SK-N-SH (cell line): Measurements from ENCODE around the gene TRA2B. TPM values are rescaled to one million over a fixed set of nuclear protein-coding genes. Genes with fewer than 3 reads are reported as not detected.

ENCODE experiments used
- CTCF ChIA-PET: fragments of 300-600, 350-600 bp; formaldehyde crosslinking; extraction: SDS; loops from one replicate; lab custom pipeline; 2021; lab: Yijun Ruan, JAX
- POLR2A ChIA-PET: fragments of 350-600 bp; sonication (Branson Sonifier 250); formaldehyde crosslinking; extraction: SDS; loops from one replicate; lab custom pipeline; 2020; ENCODE audit warnings: antibody characterized with exemption, inconsistent platforms; lab: Yijun Ruan, JAX
- DNase-seq: peaks from one replicate; pipeline ENCODE4 v3.0.0; 2012
- H2AFZ ChIP-seq: fragments of 200-600 bp; sonication (generic); 2 replicates; pipeline ENCODE4 v1.8.1; 2016; ENCODE audit warnings: antibody characterized with exemption, mild to moderate bottlenecking, low read depth
- H3F3A ChIP-seq: fragments of 200-600 bp; sonication (generic); replicated peaks from 2 replicates; pipeline ENCODE3; 2016; ENCODE audit warnings: antibody characterized with exemption, mild to moderate bottlenecking; ENCODE audit not compliant: insufficient read depth
- H3K27ac ChIP-seq, 2 experiments: fragments of 200-500 bp in 1 of 2; fragments of 200-600 bp in 1 of 2; sonication (Bioruptor generic) in 1 of 2; sonication (generic), shearing (Covaris generic) in 1 of 2; 2 replicates each; pipeline versions ENCODE4 v1.5.1 to v1.6.1; 2014 to 2016; ENCODE audit warnings: low read depth in 2 of 2, inconsistent platforms in 1 of 2, low read length in 1 of 2, mild to moderate bottlenecking in 1 of 2, mixed read lengths in 1 of 2
- H3K27me3 ChIP-seq: fragments of 200-600 bp; sonication (generic), shearing (Covaris generic); 2 replicates; pipeline ENCODE4 v1.6.1; 2016; ENCODE audit warnings: mixed run types; ENCODE audit not compliant: insufficient read depth
- H3K36me3 ChIP-seq, 2 experiments: fragments of 200-500 bp in 1 of 2; fragments of 200-600 bp in 1 of 2; sonication (Bioruptor generic) in 1 of 2; sonication (generic) in 1 of 2; replicated peaks in 1 of 2; 2 replicates each; pipeline versions ENCODE3 to v1.5.1; 2014 to 2016; ENCODE audit warnings: low read length in 1 of 2, mild to moderate bottlenecking in 1 of 2; ENCODE audit not compliant: insufficient read depth in 2 of 2, control insufficient read depth in 1 of 2
- H3K4me1 ChIP-seq, 2 experiments: fragments of 200-500 bp in 1 of 2; fragments of 200-600 bp in 1 of 2; sonication (Bioruptor generic) in 1 of 2; sonication (generic), shearing (Covaris generic) in 1 of 2; 2 replicates each; pipeline versions ENCODE4 v1.5.1 to v1.6.1; 2014 to 2016; ENCODE audit warnings: low read depth in 1 of 2, low read length in 1 of 2, mixed run types in 1 of 2; ENCODE audit not compliant: insufficient read depth in 2 of 2, control insufficient read depth in 1 of 2
- H3K4me2 ChIP-seq: fragments of 200-600 bp; sonication (generic), shearing (Covaris generic); 2 replicates; pipeline ENCODE4 v1.6.1; 2017; ENCODE audit warnings: mixed run types
- H3K4me3 ChIP-seq, 2 experiments: fragments of 200-500 bp in 1 of 2; fragments of 200-600 bp in 1 of 2; sonication (Bioruptor generic) in 1 of 2; sonication (generic), shearing (Covaris generic) in 1 of 2; 2 replicates each; pipeline versions ENCODE4 v1.5.1 to v1.8.1; 2014 to 2016; ENCODE audit warnings: low read depth in 2 of 2, inconsistent platforms in 1 of 2, low read length in 1 of 2, mild to moderate bottlenecking in 1 of 2, mixed read lengths in 1 of 2, moderate library complexity in 1 of 2
- H3K79me2 ChIP-seq: fragments of 200-600 bp; sonication (generic); 2 replicates; pipeline ENCODE4 v1.8.1; 2017; ENCODE audit warnings: mild to moderate bottlenecking; ENCODE audit not compliant: insufficient read depth
- H3K9ac ChIP-seq: fragments of 200-600 bp; sonication (generic); 2 replicates; pipeline ENCODE4 v1.6.1; 2017; ENCODE audit warnings: mixed run types
- H3K9me2 ChIP-seq: fragments of 200-600 bp; sonication (generic); 2 replicates; pipeline ENCODE4 v1.6.1; 2017; ENCODE audit warnings: mixed run types
- H3K9me3 ChIP-seq: fragments of 200-600 bp; sonication (generic); 2 replicates; pipeline ENCODE4 v1.6.1; 2017; ENCODE audit warnings: mixed run types, mild to moderate bottlenecking, moderate library complexity
- H4K20me1 ChIP-seq: fragments of 200-600 bp; sonication (generic); 2 replicates; pipeline ENCODE4 v1.6.1; 2017; ENCODE audit warnings: mild to moderate bottlenecking, mixed run types; ENCODE audit not compliant: insufficient read depth
- EZH2phosphoT487 ChIP-seq: fragments of 200-600 bp; sonication (generic); IDR thresholded peaks from 2 replicates; pipeline ENCODE4 v1.6.1; 2017; ENCODE audit warnings: low read depth, mixed run types, mild to moderate bottlenecking, antibody characterized with exemption, moderate library complexity, borderline replicate concordance
- FOSL2 ChIP-seq: IDR thresholded peaks from 2 replicates; pipeline ENCODE4 v1.4.0; 2012; ENCODE audit warnings: low read depth, mild to moderate bottlenecking, moderate library complexity, borderline replicate concordance
- FOXJ3 ChIP-seq: sonication (generic); formaldehyde crosslinking; IDR thresholded peaks from 2 replicates; pipeline ENCODE4 v1.5.1; 2020; ENCODE audit warnings: mild to moderate bottlenecking, missing genetic modification reagents
- FOXM1 ChIP-seq: IDR thresholded peaks from 2 replicates; pipeline ENCODE4 v1.4.0; 2012; ENCODE audit warnings: low read depth, mild to moderate bottlenecking
- GABPA ChIP-seq: IDR thresholded peaks from 2 replicates; pipeline ENCODE4 v1.4.0; 2012; ENCODE audit warnings: low read depth, mild to moderate bottlenecking
- JUND ChIP-seq: IDR thresholded peaks from 2 replicates; pipeline ENCODE4 v1.4.0; 2012
- MEF2A ChIP-seq: IDR thresholded peaks from 2 replicates; pipeline ENCODE4 v1.4.0; 2012; ENCODE audit warnings: low read depth, borderline replicate concordance
- MXI1 ChIP-seq: IDR thresholded peaks from 2 replicates; pipeline ENCODE4 v1.6.1; 2012; ENCODE audit warnings: mild to moderate bottlenecking, low read depth, low read length, improper control_type of control experiment
- NRF1 ChIP-seq: IDR thresholded peaks from 2 replicates; pipeline ENCODE4 v1.6.1; 2012; ENCODE audit warnings: low read depth, mild to moderate bottlenecking, low read length
- RFX5 ChIP-seq: IDR thresholded peaks from 2 replicates; pipeline ENCODE4 v1.6.1; 2012; ENCODE audit warnings: mild to moderate bottlenecking, improper control_type of control experiment, low read length
- SIN3A ChIP-seq: IDR thresholded peaks from 2 replicates; pipeline ENCODE4 v1.6.1; 2012; ENCODE audit warnings: low read depth, mild to moderate bottlenecking, low read length, moderate library complexity, borderline replicate concordance
- TAF1 ChIP-seq: IDR thresholded peaks from 2 replicates; pipeline ENCODE4 v1.6.1; 2012; ENCODE audit warnings: low read depth, mild to moderate bottlenecking, low read length, moderate library complexity, borderline replicate concordance
- TCF12 ChIP-seq: IDR thresholded peaks from 2 replicates; pipeline ENCODE4 v1.4.0; 2012
- TEAD4 ChIP-seq: IDR thresholded peaks from 2 replicates; pipeline ENCODE4 v1.4.0; 2012; ENCODE audit warnings: mild to moderate bottlenecking, borderline replicate concordance; ENCODE audit not compliant: insufficient read depth
- WGBS: methylation state at CpG from one replicate; pipeline ENCODE4 v1.1.6; 2017; ENCODE audit warnings: low lambda C conversion rate; 5-methylcytosine and 5-hydroxymethylcytosine counted together
- polyA plus RNA-seq, 3 experiments: library from polyadenylated mRNA; depleted of rRNA; stranded (reverse); fragments of >200 nt; gene quantifications; 2 replicates each; pipeline ENCODE4 v1.2.3, GENCODE V29; 2012
- TF ChIP-seq, protein P1 (sequence below): IDR thresholded peaks from 2 replicates; pipeline ENCODE4 v1.4.0; 2012; ENCODE audit warnings: low read depth, borderline replicate concordance
- TF ChIP-seq, protein P2 (sequence below): IDR thresholded peaks from 2 replicates; pipeline ENCODE4; 2012
- TF ChIP-seq, protein P3 (sequence below): IDR thresholded peaks from 2 replicates; pipeline ENCODE4 v1.4.0; 2012; ENCODE audit warnings: low read depth, borderline replicate concordance

Gene TRA2B
- polyA plus RNA-seq, 1 of the 3 experiments (the other 2 are of a cell fraction): 212 TPM

DNA sequence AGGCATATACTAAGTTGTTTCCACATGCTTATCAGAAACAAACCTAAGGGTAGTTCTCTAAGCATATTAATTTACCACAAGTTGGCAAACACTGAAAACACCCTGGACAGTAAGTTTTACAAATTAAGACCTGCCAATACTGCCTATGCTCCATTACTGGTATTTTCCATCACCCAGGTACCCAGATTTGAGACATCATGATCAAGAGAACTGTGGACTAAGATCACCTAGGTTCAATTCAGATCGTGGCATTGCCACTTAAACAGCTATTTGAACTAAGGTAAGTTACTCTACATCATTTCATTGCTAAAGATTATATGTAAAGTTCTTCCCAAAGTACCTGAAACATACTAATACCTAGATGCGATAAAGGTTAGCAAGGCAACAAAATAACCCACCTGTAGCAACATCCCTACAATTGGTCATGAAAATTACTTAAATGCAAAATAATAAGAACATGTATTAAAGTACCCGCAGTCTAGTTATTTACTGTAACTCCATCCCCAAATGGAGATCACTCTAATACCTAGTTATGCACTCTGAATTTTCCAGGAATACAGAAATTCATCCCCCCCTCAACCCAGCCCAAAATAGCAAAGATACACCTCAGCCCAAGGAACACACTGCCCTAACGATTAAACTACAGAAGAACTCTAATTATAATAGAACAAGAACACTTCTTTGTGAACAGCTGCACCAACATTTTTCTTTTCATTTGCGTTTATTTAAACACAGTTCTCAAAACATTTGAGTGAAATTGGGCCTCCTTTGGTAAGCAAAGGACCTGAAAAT, 21.6 kb downstream of the TRA2B start (continued):
- TF ChIP-seq, protein P1, sequence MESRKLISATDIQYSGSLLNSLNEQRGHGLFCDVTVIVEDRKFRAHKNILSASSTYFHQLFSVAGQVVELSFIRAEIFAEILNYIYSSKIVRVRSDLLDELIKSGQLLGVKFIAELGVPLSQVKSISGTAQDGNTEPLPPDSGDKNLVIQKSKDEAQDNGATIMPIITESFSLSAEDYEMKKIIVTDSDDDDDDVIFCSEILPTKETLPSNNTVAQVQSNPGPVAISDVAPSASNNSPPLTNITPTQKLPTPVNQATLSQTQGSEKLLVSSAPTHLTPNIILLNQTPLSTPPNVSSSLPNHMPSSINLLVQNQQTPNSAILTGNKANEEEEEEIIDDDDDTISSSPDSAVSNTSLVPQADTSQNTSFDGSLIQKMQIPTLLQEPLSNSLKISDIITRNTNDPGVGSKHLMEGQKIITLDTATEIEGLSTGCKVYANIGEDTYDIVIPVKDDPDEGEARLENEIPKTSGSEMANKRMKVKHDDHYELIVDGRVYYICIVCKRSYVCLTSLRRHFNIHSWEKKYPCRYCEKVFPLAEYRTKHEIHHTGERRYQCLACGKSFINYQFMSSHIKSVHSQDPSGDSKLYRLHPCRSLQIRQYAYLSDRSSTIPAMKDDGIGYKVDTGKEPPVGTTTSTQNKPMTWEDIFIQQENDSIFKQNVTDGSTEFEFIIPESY: no peak
- TF ChIP-seq RFX5 (no peak), TAF1 (no peak), FOSL2 (no peak), MXI1 (no peak), GABPA (no peak)

- H4K20me1 ChIP-seq: peaks cover 78% of the 10 kb centered on the region
- H2AFZ ChIP-seq: no peak overlapping the region
- H3F3A ChIP-seq: peaks cover 87% of the 10 kb centered on the region
- CTCF ChIA-PET: interaction anchor here (0.8 kb wide), 1 partner anchor 16 kb away, joined by 3 read pairs; no protein-coding TSS in a partner anchor
- peaks cover 56% of the 10 kb centered on the region for H3K79me2 ChIP-seq
- TF ChIP-seq, protein P2, sequence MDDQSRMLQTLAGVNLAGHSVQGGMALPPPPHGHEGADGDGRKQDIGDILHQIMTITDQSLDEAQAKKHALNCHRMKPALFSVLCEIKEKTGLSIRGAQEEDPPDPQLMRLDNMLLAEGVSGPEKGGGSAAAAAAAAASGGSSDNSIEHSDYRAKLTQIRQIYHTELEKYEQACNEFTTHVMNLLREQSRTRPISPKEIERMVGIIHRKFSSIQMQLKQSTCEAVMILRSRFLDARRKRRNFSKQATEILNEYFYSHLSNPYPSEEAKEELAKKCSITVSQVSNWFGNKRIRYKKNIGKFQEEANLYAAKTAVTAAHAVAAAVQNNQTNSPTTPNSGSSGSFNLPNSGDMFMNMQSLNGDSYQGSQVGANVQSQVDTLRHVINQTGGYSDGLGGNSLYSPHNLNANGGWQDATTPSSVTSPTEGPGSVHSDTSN: no peak
- TF ChIP-seq EZH2phosphoT487 (no peak), FOXM1 (no peak), JUND (no peak), MEF2A (no peak), SIN3A (no peak), RFX5 (no peak), TCF12 (no peak), MXI1 (no peak), FOXJ3 (no peak), NRF1 (no peak), TEAD4 (no peak)
- TF ChIP-seq, protein P3, sequence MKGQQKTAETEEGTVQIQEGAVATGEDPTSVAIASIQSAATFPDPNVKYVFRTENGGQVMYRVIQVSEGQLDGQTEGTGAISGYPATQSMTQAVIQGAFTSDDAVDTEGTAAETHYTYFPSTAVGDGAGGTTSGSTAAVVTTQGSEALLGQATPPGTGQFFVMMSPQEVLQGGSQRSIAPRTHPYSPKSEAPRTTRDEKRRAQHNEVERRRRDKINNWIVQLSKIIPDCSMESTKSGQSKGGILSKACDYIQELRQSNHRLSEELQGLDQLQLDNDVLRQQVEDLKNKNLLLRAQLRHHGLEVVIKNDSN: no peak
- TF ChIP-seq, protein P1: no peak
- no peaks in the 10 kb centered on the region for H3K27me3 ChIP-seq
- H3K9me3 ChIP-seq: no peaks in the 10 kb centered on the region
- no peak overlapping the region for H3K4me3 ChIP-seq
- H3K4me2 ChIP-seq: no peak overlapping the region
- POLR2A ChIA-PET: no interaction called here
- H3K36me3 ChIP-seq: peaks cover 74 to 76% of the 10 kb centered on the region in 2 experiments
- no peak overlapping the region for H3K27ac ChIP-seq
- no peak for DNase-seq
- no peaks in the 10 kb centered on the region for H3K9me2 ChIP-seq
- WGBS: 87% methylated on average over 4 of the region's 4 CpGs
- no peak overlapping the region for H3K9ac ChIP-seq
- no peaks in the 10 kb centered on the region; a peak in 1 of 4 replicates for H3K4me1 ChIP-seq
Observed at GRCh38 chr3:185915642-185916041, 22.2 kb downstream of the TRA2B start.
